Mesenchymal stem cell (in vitro differentiated cells and primary cell): Measurements from ENCODE around the gene SLC66A2.

Experiments used
- DNase-seq: peaks from one replicate; pipeline ENCODE4 v3.0.0-alpha.2; 2013
- H2AFZ ChIP-seq: one replicate; pipeline ENCODE4 v1.6.1; 2013; ENCODE audit warnings: low read depth, mild to moderate bottlenecking, control low read depth, inconsistent platforms, low read length, moderate library complexity
- H2AK5ac ChIP-seq: 2 replicates; pipeline ENCODE4 v1.6.1; 2013; ENCODE audit warnings: low read length, moderate library complexity, mild to moderate bottlenecking, inconsistent platforms; ENCODE audit not compliant: severe bottlenecking
- H2BK120ac ChIP-seq: one replicate; pipeline ENCODE4 v1.6.1; 2013; ENCODE audit warnings: low read depth, mild to moderate bottlenecking, inconsistent platforms, low read length, moderate library complexity
- H2BK12ac ChIP-seq, 2 experiments: one replicate each; pipeline ENCODE4 v1.6.1; 2013; ENCODE audit warnings: inconsistent platforms in 2 of 2, low read length in 2 of 2, mild to moderate bottlenecking in 2 of 2, moderate library complexity in 2 of 2, control low read depth in 1 of 2
- H2BK15ac ChIP-seq: one replicate; pipeline ENCODE4 v1.6.1; 2013; ENCODE audit warnings: mild to moderate bottlenecking, low read depth, inconsistent platforms; ENCODE audit not compliant: poor library complexity, severe bottlenecking
- H2BK5ac ChIP-seq: 2 replicates; pipeline ENCODE4 v1.6.1; 2013; ENCODE audit warnings: low read depth, mild to moderate bottlenecking, low read length, control low read depth, inconsistent platforms; ENCODE audit not compliant: poor library complexity, severe bottlenecking
- H3K14ac ChIP-seq, 2 experiments: one replicate each; pipeline ENCODE4 v1.6.1; 2013; ENCODE audit warnings: inconsistent platforms in 2 of 2, low read length in 2 of 2, control low read depth in 1 of 2, mild to moderate bottlenecking in 1 of 2, moderate library complexity in 1 of 2
- H3K18ac ChIP-seq, 2 experiments: one replicate each; pipeline ENCODE4 v1.6.1; 2013; ENCODE audit warnings: inconsistent platforms in 2 of 2, low read length in 2 of 2, control low read depth in 1 of 2, low read depth in 1 of 2, mild to moderate bottlenecking in 1 of 2
- H3K23ac ChIP-seq, 2 experiments: one replicate each; pipeline ENCODE4 v1.6.1; 2013; ENCODE audit warnings: inconsistent platforms in 2 of 2, low read length in 2 of 2, mild to moderate bottlenecking in 2 of 2, moderate library complexity in 2 of 2, control low read depth in 1 of 2
- H3K27ac ChIP-seq: 2 replicates; pipeline ENCODE4 v1.5.1; 2013; ENCODE audit warnings: mild to moderate bottlenecking, moderate library complexity, low read length, control low read depth, inconsistent platforms; ENCODE audit not compliant: poor library complexity, severe bottlenecking
- H3K27me3 ChIP-seq, 2 experiments: 2 replicates each; pipeline versions ENCODE4 v1.6.1 to v1.7.0; 2013; ENCODE audit warnings: low read length in 2 of 2, mild to moderate bottlenecking in 2 of 2, moderate library complexity in 2 of 2, control low read depth in 1 of 2, inconsistent platforms in 1 of 2; ENCODE audit not compliant: control insufficient read depth in 1 of 2, insufficient read depth in 1 of 2
- H3K36me3 ChIP-seq, 2 experiments: 2 replicates each; pipeline versions ENCODE4 v1.6.1 to v1.7.0; 2013; ENCODE audit warnings: low read length in 2 of 2, control low read depth in 1 of 2, inconsistent platforms in 1 of 2, low read depth in 1 of 2, mild to moderate bottlenecking in 1 of 2; ENCODE audit not compliant: insufficient read depth in 2 of 2, control insufficient read depth in 1 of 2
- H3K4ac ChIP-seq, 2 experiments: one replicate each; pipeline ENCODE4 v1.6.1; 2013; ENCODE audit warnings: inconsistent platforms in 2 of 2, low read length in 2 of 2, mild to moderate bottlenecking in 2 of 2, moderate library complexity in 2 of 2, control low read depth in 1 of 2, low read depth in 1 of 2
- H3K4me1 ChIP-seq: 2 replicates; pipeline ENCODE4 v1.6.1; 2013; ENCODE audit warnings: low read depth, low read length, control low read depth; ENCODE audit not compliant: control insufficient read depth, insufficient read depth
- H3K4me2 ChIP-seq: 2 replicates; pipeline ENCODE4 v1.6.1; 2013; ENCODE audit warnings: low read length, mild to moderate bottlenecking, inconsistent platforms; ENCODE audit not compliant: poor library complexity, severe bottlenecking
- H3K4me3 ChIP-seq, 2 experiments: 2 replicates each; pipeline versions ENCODE4 v1.5.1 to v1.7.0; 2013; ENCODE audit warnings: low read length in 2 of 2, mild to moderate bottlenecking in 2 of 2, control low read depth in 1 of 2, low read depth in 1 of 2; ENCODE audit not compliant: insufficient read depth in 1 of 2
- H3K79me1 ChIP-seq: replicated peaks from 2 replicates; pipeline ENCODE4 v1.6.1; 2013; ENCODE audit warnings: mild to moderate bottlenecking, control low read depth, low read length, inconsistent platforms; ENCODE audit not compliant: poor library complexity, severe bottlenecking
- H3K9ac ChIP-seq: 2 replicates; pipeline ENCODE4 v1.7.0; 2013; ENCODE audit warnings: mild to moderate bottlenecking, low read length, moderate library complexity
- H3K9me3 ChIP-seq: 2 replicates; pipeline ENCODE4 v1.7.0; 2013; ENCODE audit warnings: mild to moderate bottlenecking, low read length; ENCODE audit not compliant: control insufficient read depth
- H4K8ac ChIP-seq: one replicate; pipeline ENCODE4 v1.6.1; 2013; ENCODE audit warnings: inconsistent platforms, mild to moderate bottlenecking, low read length, moderate library complexity
- H4K91ac ChIP-seq: one replicate; pipeline ENCODE4 v1.6.1; 2013; ENCODE audit warnings: mild to moderate bottlenecking, low read length, inconsistent platforms
- WGBS: methylation state at CpG from one replicate; pipeline ENCODE4 v1.1.7; 2013; ENCODE audit warnings: mixed read lengths; 5-methylcytosine and 5-hydroxymethylcytosine counted together

The SLC66A2 gene

GRCh38 chr18:79958981-79959380, 7.5 kb upstream of the SLC66A2 start:
- no peak overlapping the region for H2BK120ac ChIP-seq

GRCh38 chr18:79956276-79956675, 4.8 kb upstream of the SLC66A2 start:
- Histone ChIP-seq H2AFZ (no peak overlapping the region), H3K4me2 (no peak overlapping the region), H2BK5ac (no peak overlapping the region), H4K91ac (no peak overlapping the region), H3K4ac (no peak overlapping the region), H3K27ac (no peak overlapping the region), H2BK120ac (no peak overlapping the region), H4K8ac (no peak overlapping the region), H3K18ac (no peak overlapping the region), H3K4me3 (no peak overlapping the region), H3K79me1 (no peaks in the 10 kb centered on the region), H3K36me3 (peaks cover 0 to 2% of the 10 kb centered on the region in 2 experiments), H3K14ac (no peak overlapping the region), H3K9me3 (no peaks in the 10 kb centered on the region), H2BK15ac (no peak overlapping the region), H3K4me1 (peaks cover 14% of the 10 kb centered on the region), H2BK12ac (no peak overlapping the region), H3K9ac (no peak overlapping the region), H3K23ac (no peak overlapping the region), H2AK5ac (no peak overlapping the region), H3K27me3 (no peaks in the 10 kb centered on the region)
- no peak for DNase-seq
- WGBS: 76% methylated on average over 1 of the region's 2 CpGs

More at GRCh38 chr18:79958981-79959380, 7.5 kb upstream of the SLC66A2 start:
- Histone ChIP-seq H3K9ac (no peak overlapping the region), H3K4ac (no peak overlapping the region), H3K4me1 (peaks cover 4% of the 10 kb centered on the region), H2BK5ac (no peak overlapping the region), H3K14ac (no peak overlapping the region), H3K4me3 (no peak overlapping the region), H2AK5ac (no peak overlapping the region), H2BK15ac (no peak overlapping the region), H3K27ac (no peak overlapping the region), H3K18ac (no peak overlapping the region), H3K9me3 (no peaks in the 10 kb centered on the region), H2AFZ (no peak overlapping the region), H2BK12ac (no peak overlapping the region), H4K91ac (no peak overlapping the region), H3K79me1 (peaks cover 1% of the 10 kb centered on the region), H3K4me2 (no peak overlapping the region), H3K36me3 (no peaks in the 10 kb centered on the region), H4K8ac (no peak overlapping the region), H3K27me3 (no peaks in the 10 kb centered on the region), H3K23ac (no peak overlapping the region)
- WGBS: 89% methylated on average over 2 of the region's 2 CpGs
- DNase-seq: no peak

- Histone ChIP-seq H3K4me2 (no peak overlapping the region), H2BK12ac (no peak overlapping the region), H3K27ac (no peak overlapping the region), H2BK5ac (no peak overlapping the region), H2BK15ac (no peak overlapping the region), H2AFZ (no peak overlapping the region), H3K14ac (no peak overlapping the region), H3K4ac (no peak overlapping the region), H3K9me3 (no peaks in the 10 kb centered on the region), H3K79me1 (peaks cover 2% of the 10 kb centered on the region), H3K4me1 (peaks cover 17% of the 10 kb centered on the region), H3K23ac (no peak overlapping the region), H4K91ac (no peak overlapping the region), H4K8ac (no peak overlapping the region), H3K4me3 (no peak overlapping the region), H3K18ac (no peak overlapping the region), H3K36me3 (peaks cover 0 to 2% of the 10 kb centered on the region in 2 experiments), H3K9ac (no peak overlapping the region), H2BK120ac (no peak overlapping the region), H3K27me3 (no peaks in the 10 kb centered on the region), H2AK5ac (no peak overlapping the region)
- DNase-seq: peak; percentile 19
- 88% methylated on average over 11 of the region's 12 CpGs for WGBS
These were observed 4.0 kb upstream of the SLC66A2 start for GRCh38 chr18:79955302-79956075.

GRCh38 chr18:79954791-79955190, 3.3 kb upstream of the SLC66A2 start:
- Histone ChIP-seq H4K8ac (no peak overlapping the region), H3K4me2 (no peak overlapping the region), H3K9ac (no peak overlapping the region), H2BK12ac (no peak overlapping the region), H2BK15ac (no peak overlapping the region), H3K36me3 (peaks cover 0 to 2% of the 10 kb centered on the region in 2 experiments), H2BK5ac (no peak overlapping the region), H3K4me3 (no peak overlapping the region), H3K14ac (no peak overlapping the region), H2BK120ac (no peak overlapping the region), H3K4me1 (peaks cover 24% of the 10 kb centered on the region), H2AK5ac (no peak overlapping the region), H4K91ac (no peak overlapping the region), H3K9me3 (no peaks in the 10 kb centered on the region), H3K23ac (no peak overlapping the region), H3K27me3 (no peaks in the 10 kb centered on the region), H3K79me1 (peaks cover 7% of the 10 kb centered on the region), H2AFZ (no peak overlapping the region), H3K4ac (no peak overlapping the region), H3K27ac (no peak overlapping the region), H3K18ac (no peak overlapping the region)
- no peak for DNase-seq
- WGBS: 93% methylated on average over 5 of the region's 5 CpGs
